GM06990 (cell line): ENCODE results near the gene USP24.

Experiments
- DNase-seq: peaks from one replicate; pipeline ENCODE4 v3.0.0-alpha.2; 2011; ENCODE audit not compliant: insufficient read length; ENCODE audit errors: extremely low read depth
- H3K27me3 ChIP-seq: replicated peaks from 2 replicates; pipeline ENCODE4 v1.6.0; 2011; ENCODE audit warnings: low read length; ENCODE audit not compliant: control insufficient read depth, insufficient read depth
- H3K36me3 ChIP-seq: 2 replicates; pipeline ENCODE4 v1.5.1; 2011; ENCODE audit warnings: low read length; ENCODE audit not compliant: control insufficient read depth, insufficient read depth
- H3K4me3 ChIP-seq: replicated peaks from 2 replicates; pipeline ENCODE4 v1.5.1; 2011; ENCODE audit warnings: low read depth, mild to moderate bottlenecking, control low read depth, low read length
- CTCF ChIP-seq: IDR thresholded peaks from 2 replicates; pipeline ENCODE4 v1.5.1; 2011; ENCODE audit warnings: low read length, control low read depth, mild to moderate bottlenecking, inconsistent platforms; ENCODE audit not compliant: insufficient read depth, poor library complexity, severe bottlenecking

Gene USP24

GRCh38 chr1:55172272-55172671, 42.9 kb downstream of the USP24 start:
- H3K4me3 ChIP-seq: no peak overlapping the region
- no peak for TF ChIP-seq CTCF
- no peaks in the 10 kb centered on the region for H3K27me3 ChIP-seq
- peaks cover 2% of the 10 kb centered on the region for H3K36me3 ChIP-seq
- DNase-seq: no peak

GRCh38 chr1:55171694-55172093, 43.5 kb downstream of the USP24 start:
- Histone ChIP-seq H3K4me3 (no peak overlapping the region), H3K27me3 (no peaks in the 10 kb centered on the region), H3K36me3 (peaks cover 2% of the 10 kb centered on the region)
- no peak for DNase-seq
- TF ChIP-seq CTCF: no peak

GRCh38 chr1:55170426-55170825, 44.7 kb downstream of the USP24 start:
- Histone ChIP-seq H3K27me3 (no peaks in the 10 kb centered on the region), H3K4me3 (no peak overlapping the region), H3K36me3 (peaks cover 2% of the 10 kb centered on the region)
- no peak for DNase-seq
- no peak for TF ChIP-seq CTCF

- TF ChIP-seq CTCF: no peak
- no peak overlapping the region for H3K4me3 ChIP-seq
- DNase-seq: no peak
- H3K36me3 ChIP-seq: peaks cover 2% of the 10 kb centered on the region
- H3K27me3 ChIP-seq: no peaks in the 10 kb centered on the region
Observed at GRCh38 chr1:55169126-55169525, 46.0 kb downstream of the USP24 start.

GRCh38 chr1:55168353-55168752, 46.8 kb downstream of the USP24 start:
- no peak for TF ChIP-seq CTCF
- DNase-seq: no peak
- peaks cover 2% of the 10 kb centered on the region for H3K36me3 ChIP-seq
- H3K4me3 ChIP-seq: no peak overlapping the region
- H3K27me3 ChIP-seq: no peaks in the 10 kb centered on the region

GRCh38 chr1:55167224-55167871, 47.8 kb downstream of the USP24 start:
- Histone ChIP-seq H3K4me3 (no peak overlapping the region), H3K27me3 (no peaks in the 10 kb centered on the region), H3K36me3 (peaks cover 2% of the 10 kb centered on the region)
- no peak for TF ChIP-seq CTCF
- no peak for DNase-seq
